Muscle layer of duodenum (tissue), 2 donors: Measurements from ENCODE around the gene DMWD.

Experiments
- H3K27ac ChIP-seq: one replicate; pipeline ENCODE4 v1.7.0; 2013; ENCODE audit warnings: mild to moderate bottlenecking, low read length
- H3K27me3 ChIP-seq: one replicate; pipeline ENCODE4 v1.7.0; 2013; ENCODE audit warnings: low read depth, mild to moderate bottlenecking, control low read depth, low read length
- H3K36me3 ChIP-seq, 2 donors: one replicate each; pipeline ENCODE4 v1.7.0; 2013; ENCODE audit warnings: low read length in 2 of 2, control low read depth in 1 of 2, mild to moderate bottlenecking in 1 of 2; ENCODE audit not compliant: insufficient read depth in 2 of 2, control insufficient read depth in 1 of 2
- H3K4me1 ChIP-seq, 2 donors: one replicate each; pipeline ENCODE4 v1.7.0; 2013; ENCODE audit warnings: low read length in 2 of 2, mild to moderate bottlenecking in 2 of 2, control low read depth in 1 of 2, moderate library complexity in 1 of 2; ENCODE audit not compliant: insufficient read depth in 2 of 2, control insufficient read depth in 1 of 2
- H3K4me3 ChIP-seq, 2 donors: one replicate each; pipeline ENCODE4 v1.7.0; 2013; ENCODE audit warnings: low read length in 2 of 2, low read depth in 1 of 2, mild to moderate bottlenecking in 1 of 2
- H3K9me3 ChIP-seq, 2 donors: one replicate each; pipeline ENCODE4 v1.7.0; 2013; ENCODE audit warnings: low read length in 2 of 2, control low read depth in 1 of 2, mild to moderate bottlenecking in 1 of 2; ENCODE audit not compliant: control insufficient read depth in 1 of 2
- donor health status: healthy.

DMWD gene

DNA sequence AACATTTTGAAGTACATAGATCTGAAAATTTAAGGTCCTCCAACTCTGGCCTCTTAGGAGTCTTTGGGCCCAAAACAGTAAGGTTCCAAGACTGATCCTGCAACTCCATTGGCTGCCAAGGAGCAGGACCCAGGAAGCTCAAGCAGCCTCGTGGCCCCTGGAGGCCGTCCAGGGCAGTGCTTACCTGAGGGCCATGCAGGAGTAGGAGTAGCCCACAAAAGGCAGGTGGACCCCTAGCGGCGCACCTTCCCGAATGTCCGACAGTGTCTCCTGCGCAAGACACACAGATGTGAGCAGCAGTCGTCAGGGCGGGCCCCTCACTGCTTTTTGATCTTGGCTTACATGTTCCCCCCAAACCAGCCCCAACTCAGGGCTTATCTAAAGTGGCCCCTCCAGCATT, 17.9 kb downstream of the DMWD start:
- peaks cover 12 to 35% of the 10 kb centered on the region in 2 donors for H3K4me1 ChIP-seq

GRCh38 chr19:45773384-45773783, 19.3 kb downstream of the DMWD start:
- Histone ChIP-seq H3K27me3 (no peaks in the 10 kb centered on the region), H3K27ac (peak overlapping the region; percentile 14), H3K4me3 (no peak overlapping the region), H3K9me3 (no peaks in the 10 kb centered on the region), H3K4me1 (peaks cover 10 to 27% of the 10 kb centered on the region in 2 donors), H3K36me3 (peaks cover 14 to 32% of the 10 kb centered on the region in 2 donors)

More for the DNA sequence above, 17.9 kb downstream of the DMWD start:
- Histone ChIP-seq H3K9me3 (no peaks in the 10 kb centered on the region), H3K36me3 (peaks cover 14 to 29% of the 10 kb centered on the region in 2 donors), H3K27me3 (no peaks in the 10 kb centered on the region), H3K4me3 (no peak overlapping the region), H3K27ac (no peak overlapping the region)

DNA sequence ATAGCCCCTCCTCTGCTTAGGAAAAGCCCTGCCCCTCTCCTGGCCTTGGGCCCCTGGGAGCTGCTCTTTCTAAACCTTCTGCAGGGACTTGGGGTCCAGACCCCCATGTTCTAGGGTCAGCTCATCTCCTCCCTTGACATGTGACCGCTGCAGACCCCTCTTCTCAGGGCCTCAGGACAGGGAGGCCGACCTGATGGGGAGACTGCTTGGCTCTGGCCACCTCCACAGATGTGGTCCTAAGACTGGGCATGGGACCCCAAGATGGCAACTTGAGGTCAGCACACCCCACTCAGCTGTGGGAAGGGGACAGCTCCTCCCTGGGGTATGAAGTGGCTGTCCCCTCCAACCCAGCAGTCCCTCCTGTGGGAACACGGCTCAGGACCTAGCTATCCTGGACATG, 19.7 kb downstream of the DMWD start:
- peaks cover 12 to 28% of the 10 kb centered on the region in 2 donors for H3K36me3 ChIP-seq
- no peak overlapping the region for H3K4me3 ChIP-seq
- H3K27ac ChIP-seq: peak overlapping the region; percentile 14
- peaks cover 10 to 24% of the 10 kb centered on the region in 2 donors for H3K4me1 ChIP-seq
- H3K9me3 ChIP-seq: no peaks in the 10 kb centered on the region
- H3K27me3 ChIP-seq: no peaks in the 10 kb centered on the region

GRCh38 chr19:45772130-45772840, 20.4 kb downstream of the DMWD start:
- Histone ChIP-seq H3K36me3 (peaks cover 8 to 21% of the 10 kb centered on the region in 2 donors), H3K4me1 (peaks cover 10 to 24% of the 10 kb centered on the region in 2 donors), H3K4me3 (no peak overlapping the region), H3K9me3 (no peaks in the 10 kb centered on the region), H3K27ac (peak overlapping the region; percentile 58), H3K27me3 (no peaks in the 10 kb centered on the region)

- Histone ChIP-seq H3K4me3 (peak overlapping the region; percentile 48 to 93), H3K36me3 (peaks cover 0 to 13% of the 10 kb centered on the region in 2 donors), H3K4me1 (peaks cover 10 to 31% of the 10 kb centered on the region in 2 donors), H3K9me3 (no peaks in the 10 kb centered on the region), H3K27ac (peak overlapping the region; percentile 60), H3K27me3 (no peaks in the 10 kb centered on the region)
These were observed 21.2 kb downstream of the DMWD start for GRCh38 chr19:45771311-45771933.

DNA sequence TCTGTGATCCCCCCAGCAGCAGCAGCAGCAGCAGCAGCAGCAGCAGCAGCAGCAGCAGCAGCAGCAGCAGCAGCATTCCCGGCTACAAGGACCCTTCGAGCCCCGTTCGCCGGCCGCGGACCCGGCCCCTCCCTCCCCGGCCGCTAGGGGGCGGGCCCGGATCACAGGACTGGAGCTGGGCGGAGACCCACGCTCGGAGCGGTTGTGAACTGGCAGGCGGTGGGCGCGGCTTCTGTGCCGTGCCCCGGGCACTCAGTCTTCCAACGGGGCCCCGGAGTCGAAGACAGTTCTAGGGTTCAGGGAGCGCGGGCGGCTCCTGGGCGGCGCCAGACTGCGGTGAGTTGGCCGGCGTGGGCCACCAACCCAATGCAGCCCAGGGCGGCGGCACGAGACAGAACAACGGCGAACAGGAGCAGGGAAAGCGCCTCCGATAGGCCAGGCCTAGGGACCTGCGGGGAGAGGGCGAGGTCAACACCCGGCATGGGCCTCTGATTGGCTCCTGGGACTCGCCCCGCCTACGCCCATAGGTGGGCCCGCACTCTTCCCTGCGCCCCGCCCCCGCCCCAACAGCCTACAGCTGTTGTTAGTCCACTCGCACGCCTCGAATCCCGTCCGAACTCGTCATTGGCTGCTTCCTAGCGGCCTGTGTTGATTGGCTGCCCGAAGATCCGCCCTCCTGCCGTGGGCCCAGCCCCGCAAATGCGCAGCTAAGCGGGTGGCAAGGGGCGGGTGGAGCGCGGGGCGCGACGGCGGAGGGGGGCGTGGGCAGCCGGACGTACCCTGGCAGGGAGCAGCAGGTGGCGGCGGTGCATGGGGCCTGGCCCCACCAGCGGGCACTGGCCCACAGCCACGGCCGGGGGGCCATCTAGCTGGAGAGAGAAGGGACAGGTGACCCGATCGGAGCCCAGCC, 22.2 kb downstream of the DMWD start:
- Histone ChIP-seq H3K27me3 (no peaks in the 10 kb centered on the region), H3K4me3 (peak overlapping the region; percentile 64 to 93), H3K9me3 (no peaks in the 10 kb centered on the region), H3K4me1 (peaks cover 10 to 41% of the 10 kb centered on the region in 2 donors), H3K27ac (peak overlapping the region; percentile 63), H3K36me3 (peaks cover 0 to 12% of the 10 kb centered on the region in 2 donors)

GRCh38 chr19:45769821-45770191, 22.8 kb downstream of the DMWD start:
- peak overlapping the region; percentile 63 for H3K27ac ChIP-seq
- peaks cover 0 to 12% of the 10 kb centered on the region in 2 donors for H3K36me3 ChIP-seq
- peak overlapping the region; percentile 64 to 93 for H3K4me3 ChIP-seq
- H3K9me3 ChIP-seq: no peaks in the 10 kb centered on the region
- no peaks in the 10 kb centered on the region for H3K27me3 ChIP-seq
- H3K4me1 ChIP-seq: peaks cover 10 to 47% of the 10 kb centered on the region in 2 donors

- H3K36me3 ChIP-seq: peaks cover 0 to 12% of the 10 kb centered on the region in 2 donors
- H3K27ac ChIP-seq: peak within 1 kb of the TSS; percentile 92
- H3K4me1 ChIP-seq: peaks cover 11 to 53% of the 10 kb centered on the region in 2 donors
- no peaks in the 10 kb centered on the region for H3K9me3 ChIP-seq
- peak within 1 kb of the TSS; percentile 82 to 93 for H3K4me3 ChIP-seq
- no peaks in the 10 kb centered on the region for H3K27me3 ChIP-seq
These were observed 23.5 kb downstream of the DMWD start, which contains the start of gene SIX5 for GRCh38 chr19:45768984-45769782. Gene SIX5 (minus strand): TSS chr19:45769252. CDS start chr19:45768844, 408 bp downstream.

DNA sequence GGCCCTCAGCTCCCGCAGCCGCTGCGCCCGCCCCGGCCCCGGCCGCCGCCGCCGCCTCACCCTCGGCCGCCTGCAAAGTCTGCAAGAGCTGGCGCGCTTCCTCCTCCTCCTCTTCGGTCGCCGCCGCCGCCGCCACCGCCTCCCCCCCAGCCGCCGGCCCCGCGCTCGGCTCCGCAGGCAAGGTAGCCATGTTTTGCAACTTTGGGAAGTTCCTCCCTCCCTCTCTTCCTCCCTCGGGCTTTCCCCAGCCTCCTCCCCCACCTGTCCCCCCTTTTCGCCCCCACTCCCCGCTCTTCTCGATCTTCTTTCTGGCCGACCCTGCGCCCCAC, 24.0 kb downstream of the DMWD start:
- Histone ChIP-seq H3K4me3 (peak overlapping the region; percentile 82 to 93), H3K27ac (peak overlapping the region; percentile 92), H3K27me3 (no peaks in the 10 kb centered on the region), H3K36me3 (peaks cover 0 to 12% of the 10 kb centered on the region in 2 donors), H3K9me3 (no peaks in the 10 kb centered on the region), H3K4me1 (peaks cover 14 to 59% of the 10 kb centered on the region in 2 donors)

GRCh38 chr19:45767881-45768654, 24.6 kb downstream of the DMWD start:
- H3K27ac ChIP-seq: peak overlapping the region; percentile 75
- peak overlapping the region; percentile 63 to 93 for H3K4me3 ChIP-seq
- peaks cover 0 to 10% of the 10 kb centered on the region in 2 donors for H3K36me3 ChIP-seq
- no peaks in the 10 kb centered on the region for H3K9me3 ChIP-seq
- peaks cover 9 to 60% of the 10 kb centered on the region in 2 donors for H3K4me1 ChIP-seq
- no peaks in the 10 kb centered on the region for H3K27me3 ChIP-seq
